ENCODE results near the gene PCDHGC3. TPM values are rescaled to one million over a fixed set of nuclear protein-coding genes. Genes with fewer than 3 reads are reported as not detected.

The PCDHGC3 gene
- total and polyA plus RNA-seq, 3 experiments from 2014 or later, result 0.11 to 0.15 TPM; not detected in 1

- ChIA-PET CTCF (interaction anchor here (1.1 kb wide), 1 partner anchor 21 kb away, joined by 3 read pairs; no protein-coding TSS in a partner anchor), POLR2A (no interaction called here)
- Mint-ChIP-seq H3K36me3 (no peaks in the 10 kb centered on the region), H3K27me3 (peaks cover 68 to 94% of the 10 kb centered on the region in 2 donors), H3K9me3 (peaks cover 0 to 6% (median 3%) of the 10 kb centered on the region in 5 donors), H3K27ac (no peak overlapping the region), H3K4me3 (peak overlapping the region in 1 of 7 donors; percentile 20), H3K4me1 (peaks cover 8 to 14% (median 10%) of the 10 kb centered on the region in 3 donors)
- no peaks in the 10 kb centered on the region for H3K9me3 ChIP-seq (ENCODE audit: low read length)
- H3K36me3 ChIP-seq (ENCODE audit: insufficient read depth, low read length), result no peaks in the 10 kb centered on the region
- H3K4me1 ChIP-seq (ENCODE audit: insufficient read depth, low read length), result no peaks in the 10 kb centered on the region
- no peak for DNase-seq
- H3K4me3 ChIP-seq (ENCODE audit: low read length), result no peak overlapping the region
- no peak overlapping the region for H3K27ac ChIP-seq (ENCODE audit: low read depth, low read length)
- H3K27me3 ChIP-seq (ENCODE audit: insufficient read depth, low read length, poor library complexity, severe bottlenecking), result peaks cover 40% of the 10 kb centered on the region
These were observed 10.3 kb downstream of the PCDHGC3 start for GRCh38 chr5:141486091-141486490.

- Mint-ChIP-seq H3K27ac (no peak overlapping the region), H3K4me1 (peaks cover 12 to 17% (median 12%) of the 10 kb centered on the region in 3 donors), H3K27me3 (peaks cover 71 to 92% of the 10 kb centered on the region in 2 donors), H3K36me3 (no peaks in the 10 kb centered on the region), H3K9me3 (peaks cover 0 to 6% (median 3%) of the 10 kb centered on the region in 5 donors), H3K4me3 (no peak overlapping the region)
- no peaks in the 10 kb centered on the region for H3K9me3 ChIP-seq (ENCODE audit: low read length)
- H3K27ac ChIP-seq (ENCODE audit: low read depth, low read length), result no peak overlapping the region
- peaks cover 46% of the 10 kb centered on the region for H3K27me3 ChIP-seq (ENCODE audit: insufficient read depth, low read length, poor library complexity, severe bottlenecking)
- CTCF ChIA-PET, result no interaction called here
- H3K36me3 ChIP-seq (ENCODE audit: insufficient read depth, low read length), result no peaks in the 10 kb centered on the region
- POLR2A ChIA-PET, result no interaction called here
- H3K4me1 ChIP-seq (ENCODE audit: insufficient read depth, low read length), result no peaks in the 10 kb centered on the region
- no peak overlapping the region for H3K4me3 ChIP-seq (ENCODE audit: low read length)
- no peak for DNase-seq
These were observed 11.4 kb downstream of the PCDHGC3 start for GRCh38 chr5:141487131-141487530.

GRCh38 chr5:141488591-141489561, 13.1 kb downstream of the PCDHGC3 start, which contains the start of gene PCDHGC5:
PCDHGC5 (plus strand) TSS chr5:141489081; CDS start chr5:141489241, 160 bp downstream.
- Histone ChIP-seq H3K4me1 (ENCODE audit: insufficient read depth, low read length) (no peaks in the 10 kb centered on the region), H3K4me3 (ENCODE audit: low read length) (no peak within 1 kb of the TSS), H3K9me3 (ENCODE audit: low read length) (no peaks in the 10 kb centered on the region), H3K27ac (ENCODE audit: low read depth, low read length) (no peak within 1 kb of the TSS), H3K36me3 (ENCODE audit: insufficient read depth, low read length) (no peaks in the 10 kb centered on the region), H3K27me3 (ENCODE audit: insufficient read depth, low read length, poor library complexity, severe bottlenecking) (peaks cover 40% of the 10 kb centered on the region)
- H3K27ac Mint-ChIP-seq, result no peak within 1 kb of the TSS
- no peaks in the 10 kb centered on the region for H3K36me3 Mint-ChIP-seq
- peaks cover 0 to 6% (median 3%) of the 10 kb centered on the region in 5 donors for H3K9me3 Mint-ChIP-seq
- no peak for DNase-seq
- H3K4me3 Mint-ChIP-seq, result peak within 1 kb of the TSS in 1 of 7 donors; percentile 18
- peaks cover 66 to 88% of the 10 kb centered on the region in 2 donors for H3K27me3 Mint-ChIP-seq
- ChIA-PET POLR2A (no interaction called here), CTCF (no interaction called here)
- peaks cover 13 to 27% (median 13%) of the 10 kb centered on the region in 3 donors for H3K4me1 Mint-ChIP-seq

GRCh38 chr5:141489841-141490240, 14.1 kb downstream of the PCDHGC3 start:
- Mint-ChIP-seq H3K36me3 (no peaks in the 10 kb centered on the region), H3K4me1 (peaks cover 5 to 19% (median 7%) of the 10 kb centered on the region in 3 donors), H3K4me3 (peak overlapping the region in 1 of 7 donors; percentile 18), H3K27ac (no peak overlapping the region), H3K9me3 (peaks cover 0 to 6% (median 3%) of the 10 kb centered on the region in 5 donors), H3K27me3 (peaks cover 64 to 88% of the 10 kb centered on the region in 2 donors)
- no peak overlapping the region for H3K27ac ChIP-seq (ENCODE audit: low read depth, low read length)
- no peak for DNase-seq
- H3K36me3 ChIP-seq (ENCODE audit: insufficient read depth, low read length), result no peaks in the 10 kb centered on the region
- CTCF ChIA-PET, result no interaction called here
- peaks cover 34% of the 10 kb centered on the region for H3K27me3 ChIP-seq (ENCODE audit: insufficient read depth, low read length, poor library complexity, severe bottlenecking)
- no peaks in the 10 kb centered on the region for H3K4me1 ChIP-seq (ENCODE audit: insufficient read depth, low read length)
- no peaks in the 10 kb centered on the region for H3K9me3 ChIP-seq (ENCODE audit: low read length)
- no peak overlapping the region for H3K4me3 ChIP-seq (ENCODE audit: low read length)
- POLR2A ChIA-PET, result no interaction called here

GRCh38 chr5:141490271-141490670, 14.5 kb downstream of the PCDHGC3 start:
- no peak overlapping the region for H3K4me3 ChIP-seq (ENCODE audit: low read length)
- no peak overlapping the region for H3K27ac ChIP-seq (ENCODE audit: low read depth, low read length)
- no peaks in the 10 kb centered on the region for H3K9me3 ChIP-seq (ENCODE audit: low read length)
- ChIA-PET POLR2A (no interaction called here), CTCF (no interaction called here)
- H3K9me3 Mint-ChIP-seq, result peaks cover 0 to 6% (median 3%) of the 10 kb centered on the region in 5 donors
- no peak for DNase-seq
- H3K4me1 ChIP-seq (ENCODE audit: insufficient read depth, low read length), result no peaks in the 10 kb centered on the region
- peaks cover 4 to 17% (median 6%) of the 10 kb centered on the region in 3 donors for H3K4me1 Mint-ChIP-seq
- H3K27me3 ChIP-seq (ENCODE audit: insufficient read depth, low read length, poor library complexity, severe bottlenecking), result peaks cover 34% of the 10 kb centered on the region
- peak overlapping the region in 1 of 8 donors; percentile 45 for H3K27ac Mint-ChIP-seq
- H3K4me3 Mint-ChIP-seq, result no peak overlapping the region
- no peaks in the 10 kb centered on the region for H3K36me3 ChIP-seq (ENCODE audit: insufficient read depth, low read length)
- peaks cover 62 to 87% of the 10 kb centered on the region in 2 donors for H3K27me3 Mint-ChIP-seq
- no peaks in the 10 kb centered on the region for H3K36me3 Mint-ChIP-seq

- CTCF ChIA-PET, result no interaction called here
- peaks cover 65 to 87% of the 10 kb centered on the region in 2 donors for H3K27me3 Mint-ChIP-seq
- peak overlapping the region in 1 of 8 donors; percentile 45 for H3K27ac Mint-ChIP-seq
These were observed 15.0 kb downstream of the PCDHGC3 start for GRCh38 chr5:141490771-141491170.

GRCh38 chr5:141491323-141492167, 15.8 kb downstream of the PCDHGC3 start:
- H3K36me3 Mint-ChIP-seq, result no peaks in the 10 kb centered on the region
- H3K4me1 Mint-ChIP-seq, result peaks cover 9 to 20% (median 12%) of the 10 kb centered on the region in 3 donors
- peaks cover 65 to 85% of the 10 kb centered on the region in 2 donors for H3K27me3 Mint-ChIP-seq
- Histone ChIP-seq H3K27ac (ENCODE audit: low read depth, low read length) (no peak overlapping the region), H3K27me3 (ENCODE audit: insufficient read depth, low read length, poor library complexity, severe bottlenecking) (peaks cover 28% of the 10 kb centered on the region), H3K36me3 (ENCODE audit: insufficient read depth, low read length) (no peaks in the 10 kb centered on the region), H3K9me3 (ENCODE audit: low read length) (no peaks in the 10 kb centered on the region), H3K4me1 (ENCODE audit: insufficient read depth, low read length) (no peaks in the 10 kb centered on the region), H3K4me3 (ENCODE audit: low read length) (no peak overlapping the region)
- peaks cover 0 to 2% (median under 1%) of the 10 kb centered on the region in 5 donors for H3K9me3 Mint-ChIP-seq
- DNase-seq, result no peak
- peak overlapping the region in 6 of 7 donors; percentile 48 to 76 (median 50) for H3K4me3 Mint-ChIP-seq
- CTCF ChIA-PET, result no interaction called here
- POLR2A ChIA-PET, result no interaction called here
- peak overlapping the region in 1 of 8 donors; percentile 28 for H3K27ac Mint-ChIP-seq

More at GRCh38 chr5:141490771-141491170, 15.0 kb downstream of the PCDHGC3 start:
- no peak for DNase-seq
- Mint-ChIP-seq H3K4me3 (peak overlapping the region in 2 of 7 donors; percentile 15 to 32), H3K9me3 (peaks cover 0 to 6% (median 3%) of the 10 kb centered on the region in 5 donors), H3K4me1 (peaks cover 9 to 20% (median 11%) of the 10 kb centered on the region in 3 donors), H3K36me3 (no peaks in the 10 kb centered on the region)
- no peak overlapping the region for H3K4me3 ChIP-seq (ENCODE audit: low read length)
- POLR2A ChIA-PET, result no interaction called here
- no peaks in the 10 kb centered on the region for H3K9me3 ChIP-seq (ENCODE audit: low read length)
- no peak overlapping the region for H3K27ac ChIP-seq (ENCODE audit: low read depth, low read length)
- H3K4me1 ChIP-seq (ENCODE audit: insufficient read depth, low read length), result no peaks in the 10 kb centered on the region
- no peaks in the 10 kb centered on the region for H3K36me3 ChIP-seq (ENCODE audit: insufficient read depth, low read length)
- peaks cover 29% of the 10 kb centered on the region for H3K27me3 ChIP-seq (ENCODE audit: insufficient read depth, low read length, poor library complexity, severe bottlenecking)

Data from CD8-positive, alpha-beta memory T cell (primary cell).